Ishikawa (cell line): Measurements from ENCODE around the gene CMTM3.

Source experiments
- CEBPB ChIP-seq: IDR thresholded peaks from 2 replicates; pipeline ENCODE4 v1.6.1; 2012
- CREB1 ChIP-seq: IDR thresholded peaks from 2 replicates; pipeline ENCODE4 v1.6.1; 2012; ENCODE audit warnings: low read depth
- EGR1 ChIP-seq: IDR thresholded peaks from 2 replicates; pipeline ENCODE4 v1.6.1; 2012
- EP300 ChIP-seq: IDR thresholded peaks from 2 replicates; pipeline ENCODE4 v1.6.1; 2012; ENCODE audit warnings: borderline replicate concordance
- FOXM1 ChIP-seq: IDR thresholded peaks from 2 replicates; pipeline ENCODE4 v1.6.1; 2012; ENCODE audit warnings: low read depth, borderline replicate concordance
- NFIC ChIP-seq: IDR thresholded peaks from 2 replicates; pipeline ENCODE4 v1.6.1; 2012
- RAD21 ChIP-seq: IDR thresholded peaks from 2 replicates; pipeline ENCODE4 v1.6.1; 2012; ENCODE audit warnings: low read depth
- TAF1 ChIP-seq: IDR thresholded peaks from 2 replicates; pipeline ENCODE4 v1.6.1; 2012; ENCODE audit warnings: low read depth, mild to moderate bottlenecking
- TCF12 ChIP-seq: IDR thresholded peaks from 2 replicates; pipeline ENCODE4 v1.6.1; 2012; ENCODE audit warnings: low read depth
- TEAD4 ChIP-seq: IDR thresholded peaks from 2 replicates; pipeline ENCODE4 v1.6.1; 2012
- YY1 ChIP-seq: IDR thresholded peaks from 2 replicates; pipeline ENCODE4 v1.6.1; 2012; ENCODE audit warnings: low read depth
- ZBTB7A ChIP-seq: IDR thresholded peaks from 2 replicates; pipeline ENCODE4 v1.6.1; 2012; ENCODE audit warnings: low read depth
- TF ChIP-seq, protein P1 (sequence below): IDR thresholded peaks from 2 replicates; pipeline ENCODE4 v1.6.1; 2012; ENCODE audit warnings: low read depth, mild to moderate bottlenecking
- TF ChIP-seq, protein P2 (sequence below): IDR thresholded peaks from 2 replicates; pipeline ENCODE4 v1.6.1; 2012
- TF ChIP-seq, protein P3 (sequence below): IDR thresholded peaks from 2 replicates; pipeline ENCODE4 v1.6.1; 2012

Gene CMTM3

DNA sequence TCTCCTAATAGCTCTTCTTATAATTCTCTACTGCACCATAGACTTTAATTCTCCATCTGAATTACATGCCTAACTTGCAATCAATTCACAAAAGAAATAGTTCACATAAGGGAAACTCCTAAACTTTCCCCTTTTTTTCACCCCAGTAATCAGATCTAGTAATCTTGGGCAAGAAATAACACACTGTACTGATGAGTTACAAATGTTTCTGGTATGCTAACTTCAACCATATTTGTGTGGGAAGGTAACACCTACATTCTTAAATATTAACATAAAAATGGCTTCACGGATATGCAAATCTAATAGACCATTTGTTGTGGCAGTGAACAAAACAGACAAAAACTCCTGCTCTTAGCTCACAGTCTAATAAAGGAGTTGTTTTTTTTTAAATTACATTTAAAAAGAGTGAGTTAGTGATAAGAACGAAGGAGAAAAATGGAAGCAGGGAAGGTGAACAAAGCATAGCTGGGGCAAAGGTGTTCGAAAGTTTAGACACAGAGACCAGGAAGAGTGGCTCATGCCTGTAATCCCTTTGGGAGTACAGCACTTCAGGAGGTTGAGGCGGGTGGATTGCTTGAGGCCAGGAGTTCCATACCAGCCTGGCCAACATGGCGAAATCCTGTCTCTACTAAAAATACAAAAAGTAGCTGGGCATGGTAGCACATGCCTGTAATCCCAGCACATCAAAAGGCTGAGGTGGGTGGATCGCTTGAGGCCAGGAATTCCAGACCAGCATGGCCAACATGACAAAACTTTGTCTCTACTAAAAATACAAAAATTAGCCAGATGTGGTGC lies 34.8 kb downstream of the CMTM3 start:
- TF ChIP-seq TEAD4, result no peak
- TF ChIP-seq CEBPB, result no peak
- TF ChIP-seq RAD21, result no peak
- TF ChIP-seq EGR1, result no peak
- TF ChIP-seq ZBTB7A, result no peak
- TF ChIP-seq, protein P1, sequence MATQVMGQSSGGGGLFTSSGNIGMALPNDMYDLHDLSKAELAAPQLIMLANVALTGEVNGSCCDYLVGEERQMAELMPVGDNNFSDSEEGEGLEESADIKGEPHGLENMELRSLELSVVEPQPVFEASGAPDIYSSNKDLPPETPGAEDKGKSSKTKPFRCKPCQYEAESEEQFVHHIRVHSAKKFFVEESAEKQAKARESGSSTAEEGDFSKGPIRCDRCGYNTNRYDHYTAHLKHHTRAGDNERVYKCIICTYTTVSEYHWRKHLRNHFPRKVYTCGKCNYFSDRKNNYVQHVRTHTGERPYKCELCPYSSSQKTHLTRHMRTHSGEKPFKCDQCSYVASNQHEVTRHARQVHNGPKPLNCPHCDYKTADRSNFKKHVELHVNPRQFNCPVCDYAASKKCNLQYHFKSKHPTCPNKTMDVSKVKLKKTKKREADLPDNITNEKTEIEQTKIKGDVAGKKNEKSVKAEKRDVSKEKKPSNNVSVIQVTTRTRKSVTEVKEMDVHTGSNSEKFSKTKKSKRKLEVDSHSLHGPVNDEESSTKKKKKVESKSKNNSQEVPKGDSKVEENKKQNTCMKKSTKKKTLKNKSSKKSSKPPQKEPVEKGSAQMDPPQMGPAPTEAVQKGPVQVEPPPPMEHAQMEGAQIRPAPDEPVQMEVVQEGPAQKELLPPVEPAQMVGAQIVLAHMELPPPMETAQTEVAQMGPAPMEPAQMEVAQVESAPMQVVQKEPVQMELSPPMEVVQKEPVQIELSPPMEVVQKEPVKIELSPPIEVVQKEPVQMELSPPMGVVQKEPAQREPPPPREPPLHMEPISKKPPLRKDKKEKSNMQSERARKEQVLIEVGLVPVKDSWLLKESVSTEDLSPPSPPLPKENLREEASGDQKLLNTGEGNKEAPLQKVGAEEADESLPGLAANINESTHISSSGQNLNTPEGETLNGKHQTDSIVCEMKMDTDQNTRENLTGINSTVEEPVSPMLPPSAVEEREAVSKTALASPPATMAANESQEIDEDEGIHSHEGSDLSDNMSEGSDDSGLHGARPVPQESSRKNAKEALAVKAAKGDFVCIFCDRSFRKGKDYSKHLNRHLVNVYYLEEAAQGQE, result no peak
- TF ChIP-seq YY1, result no peak
- no peak for TF ChIP-seq EP300
- no peak for TF ChIP-seq CREB1
- TF ChIP-seq NFIC, result no peak
- TF ChIP-seq TAF1, result no peak
- TF ChIP-seq TCF12, result no peak
- TF ChIP-seq, protein P2, sequence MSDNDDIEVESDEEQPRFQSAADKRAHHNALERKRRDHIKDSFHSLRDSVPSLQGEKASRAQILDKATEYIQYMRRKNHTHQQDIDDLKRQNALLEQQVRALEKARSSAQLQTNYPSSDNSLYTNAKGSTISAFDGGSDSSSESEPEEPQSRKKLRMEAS, result no peak
- no peak for TF ChIP-seq FOXM1
- TF ChIP-seq, protein P3, sequence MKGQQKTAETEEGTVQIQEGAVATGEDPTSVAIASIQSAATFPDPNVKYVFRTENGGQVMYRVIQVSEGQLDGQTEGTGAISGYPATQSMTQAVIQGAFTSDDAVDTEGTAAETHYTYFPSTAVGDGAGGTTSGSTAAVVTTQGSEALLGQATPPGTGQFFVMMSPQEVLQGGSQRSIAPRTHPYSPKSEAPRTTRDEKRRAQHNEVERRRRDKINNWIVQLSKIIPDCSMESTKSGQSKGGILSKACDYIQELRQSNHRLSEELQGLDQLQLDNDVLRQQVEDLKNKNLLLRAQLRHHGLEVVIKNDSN, result no peak

DNA sequence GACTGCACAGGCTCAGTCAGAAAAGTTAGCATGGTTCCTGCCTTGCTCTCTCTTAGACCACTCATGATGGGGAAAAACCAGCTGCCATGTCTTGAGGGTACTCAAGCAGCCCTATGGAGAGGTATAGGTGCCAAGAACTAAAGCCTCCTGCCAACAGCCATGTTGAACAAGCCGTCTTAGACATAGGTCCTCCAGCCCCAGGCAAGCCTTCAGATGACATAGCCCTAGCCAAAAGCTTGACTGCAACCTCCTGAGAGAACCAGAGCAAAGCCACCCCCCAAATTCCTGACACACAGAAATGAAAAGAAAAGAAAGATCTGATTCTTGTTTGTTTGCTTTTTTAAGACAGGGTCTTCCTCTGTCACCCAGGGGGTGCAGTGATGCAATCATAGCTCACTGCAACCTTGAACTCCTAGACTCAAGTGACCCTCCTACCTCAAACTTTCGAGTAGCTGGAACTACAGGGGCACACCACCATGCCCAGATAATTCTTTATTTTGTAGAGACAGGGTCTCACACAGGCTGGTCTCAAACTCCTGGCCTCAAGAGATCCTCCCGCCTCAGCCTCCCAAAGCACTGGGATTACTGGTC lies 36.3 kb downstream of the CMTM3 start:
- TF ChIP-seq, protein P3, result no peak
- no peak for TF ChIP-seq TAF1
- no peak for TF ChIP-seq FOXM1
- no peak for TF ChIP-seq EP300
- no peak for TF ChIP-seq NFIC
- no peak for TF ChIP-seq YY1
- no peak for TF ChIP-seq RAD21
- no peak for TF ChIP-seq TCF12
- TF ChIP-seq, protein P2, result no peak
- TF ChIP-seq, protein P1, result no peak
- no peak for TF ChIP-seq ZBTB7A
- TF ChIP-seq EGR1, result no peak
- TF ChIP-seq TEAD4, result no peak
- TF ChIP-seq CREB1, result no peak
- TF ChIP-seq CEBPB, result no peak

DNA sequence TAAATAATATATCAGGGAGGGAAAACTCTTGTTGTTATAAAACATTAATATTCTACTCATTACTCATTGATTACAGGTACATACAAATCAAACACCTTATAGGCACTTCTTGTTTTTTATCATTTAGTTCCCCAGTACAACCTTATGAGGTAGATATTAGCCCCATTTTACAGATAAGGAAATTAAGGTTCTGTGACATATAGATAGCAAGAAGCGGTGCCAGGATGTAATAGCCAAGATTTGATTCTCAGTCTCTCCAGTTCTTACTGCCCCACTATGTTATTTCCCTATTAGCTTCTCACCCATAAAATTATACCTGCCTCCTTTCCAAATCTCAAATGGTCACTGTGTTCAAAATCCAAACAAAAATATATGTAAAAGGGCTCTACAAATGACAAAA lies 36.9 kb downstream of the CMTM3 start:
- no peak for TF ChIP-seq TAF1
- TF ChIP-seq RAD21, result no peak
- TF ChIP-seq YY1, result no peak
- TF ChIP-seq, protein P1, result no peak
- TF ChIP-seq FOXM1, result no peak
- no peak for TF ChIP-seq ZBTB7A

DNA sequence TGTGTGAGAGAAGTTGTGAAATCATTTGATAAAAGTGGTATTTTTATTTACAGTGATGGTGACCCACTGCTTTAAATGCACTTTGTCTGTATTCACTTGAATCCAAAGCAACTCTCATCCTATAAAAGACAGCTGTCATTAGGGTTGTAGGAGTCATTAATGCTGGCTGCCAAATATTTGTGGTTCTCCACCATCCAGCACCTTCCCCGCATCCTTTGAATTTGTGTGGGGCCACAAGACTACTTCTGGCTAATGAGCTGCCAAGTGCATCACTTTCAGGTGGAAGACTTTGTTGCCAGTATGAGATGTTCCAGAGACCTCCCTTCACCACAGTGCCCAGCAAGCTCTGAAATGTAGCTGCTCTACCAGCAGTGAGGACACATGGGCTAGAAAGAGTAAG lies 43.4 kb downstream of the CMTM3 start:
- TF ChIP-seq ZBTB7A (no peak), CREB1 (no peak), EGR1 (no peak), FOXM1 (no peak)
- TF ChIP-seq, protein P1, result no peak
- TF ChIP-seq, protein P3, result no peak
- TF ChIP-seq, protein P2, result no peak
